ENCODE data around the gene TIFAB. TPM values are rescaled to one million over a fixed set of nuclear protein-coding genes. Genes with fewer than 3 reads are reported as not detected.
A peak's percentile ranks its signal among the peaks of the same experiment; 100 is the strongest.

TIFAB gene
- total and polyA plus RNA-seq, 8 donors, result 0.12 to 0.21 TPM; not detected in 6

DNA sequence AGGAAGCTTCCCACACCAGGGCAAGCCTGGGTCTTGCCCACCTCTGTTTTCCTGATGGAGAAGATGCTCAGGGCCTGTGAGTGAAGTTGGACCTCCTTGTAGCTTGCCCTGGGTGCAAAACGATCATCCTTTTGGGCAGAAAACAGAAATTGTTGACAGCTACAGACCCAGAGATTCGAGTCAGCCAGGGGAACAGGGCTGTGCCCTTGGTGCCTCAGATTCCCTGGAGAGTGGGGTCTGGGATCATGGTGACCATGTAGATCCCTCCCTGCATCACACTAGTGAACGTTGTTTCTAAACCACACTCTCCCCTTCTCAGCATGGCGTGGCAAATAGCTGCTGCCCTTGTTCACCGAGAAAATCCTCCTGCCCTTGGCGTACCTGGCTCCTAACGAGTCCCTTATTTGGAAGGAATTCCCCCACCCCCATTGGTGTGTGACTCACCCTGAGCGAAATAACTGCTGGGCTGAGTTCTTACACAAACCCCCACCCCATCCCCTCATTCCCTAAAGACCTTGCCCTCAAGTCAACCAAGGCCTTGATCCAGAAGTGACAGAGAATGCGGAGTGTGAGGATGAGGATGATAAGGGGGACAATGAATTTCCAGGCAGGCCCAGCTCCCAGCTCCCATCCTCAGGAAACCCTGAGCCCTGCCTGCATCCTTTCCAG, 3.9 kb downstream of the TIFAB start:
- TF ChIP-seq, protein P1, sequence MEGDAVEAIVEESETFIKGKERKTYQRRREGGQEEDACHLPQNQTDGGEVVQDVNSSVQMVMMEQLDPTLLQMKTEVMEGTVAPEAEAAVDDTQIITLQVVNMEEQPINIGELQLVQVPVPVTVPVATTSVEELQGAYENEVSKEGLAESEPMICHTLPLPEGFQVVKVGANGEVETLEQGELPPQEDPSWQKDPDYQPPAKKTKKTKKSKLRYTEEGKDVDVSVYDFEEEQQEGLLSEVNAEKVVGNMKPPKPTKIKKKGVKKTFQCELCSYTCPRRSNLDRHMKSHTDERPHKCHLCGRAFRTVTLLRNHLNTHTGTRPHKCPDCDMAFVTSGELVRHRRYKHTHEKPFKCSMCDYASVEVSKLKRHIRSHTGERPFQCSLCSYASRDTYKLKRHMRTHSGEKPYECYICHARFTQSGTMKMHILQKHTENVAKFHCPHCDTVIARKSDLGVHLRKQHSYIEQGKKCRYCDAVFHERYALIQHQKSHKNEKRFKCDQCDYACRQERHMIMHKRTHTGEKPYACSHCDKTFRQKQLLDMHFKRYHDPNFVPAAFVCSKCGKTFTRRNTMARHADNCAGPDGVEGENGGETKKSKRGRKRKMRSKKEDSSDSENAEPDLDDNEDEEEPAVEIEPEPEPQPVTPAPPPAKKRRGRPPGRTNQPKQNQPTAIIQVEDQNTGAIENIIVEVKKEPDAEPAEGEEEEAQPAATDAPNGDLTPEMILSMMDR (IDR thresholded peaks at IDR 0.05), result no peak
- H3K27ac ChIP-seq, result no peak overlapping the region
- ATAC-seq (no peak), FAIRE-seq (no peak), DNase-seq (no peak)
- H3K9me3 ChIP-seq, result no peaks in the 10 kb centered on the region
- 51 to 59% methylated on average over 9 of the region's 9 CpGs for WGBS, 2 donors
- no peaks in the 10 kb centered on the region for H3K27me3 ChIP-seq
- no peaks in the 10 kb centered on the region for H3K4me1 ChIP-seq
- no peaks in the 10 kb centered on the region for H3K36me3 ChIP-seq
- intact Hi-C loops (cut with DNase I), result no loop called here
- H3K4me3 ChIP-seq, result no peak overlapping the region

DNA sequence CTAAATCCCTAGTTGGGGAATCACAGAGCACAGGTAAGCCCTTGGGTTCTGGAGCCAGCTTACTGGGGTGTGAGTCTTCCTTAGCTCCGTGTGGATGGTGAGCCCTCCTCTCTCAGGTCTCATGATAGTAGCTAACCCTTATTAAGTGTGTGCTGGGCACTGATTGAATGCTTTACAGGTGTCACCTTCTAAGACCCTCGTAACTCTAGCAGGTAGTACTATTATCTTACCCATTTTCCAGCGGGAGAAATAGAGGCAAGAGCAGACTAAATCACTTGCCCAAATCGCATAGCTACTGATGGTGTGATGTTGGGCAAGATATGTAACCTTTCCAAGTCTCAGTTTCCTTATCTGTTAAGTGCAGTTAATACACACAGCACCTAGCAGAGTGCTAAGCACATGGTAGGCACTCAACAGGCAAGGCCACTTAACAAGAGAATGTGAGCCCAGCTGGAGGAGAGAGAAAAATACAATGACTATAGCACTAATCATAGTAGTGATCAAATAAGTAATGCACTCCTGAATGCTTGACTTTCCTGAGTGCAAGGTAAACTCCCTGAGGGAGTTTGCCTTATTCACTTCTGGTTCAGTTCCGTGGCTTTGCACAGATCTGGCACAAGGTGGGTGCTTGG, 4.7 kb downstream of the TIFAB start, which contains the start of gene DCANP1:
TSS of gene DCANP1 (minus strand) at position 51 of the 632 bp plus-strand sequence. CDS start 240 bp downstream, outside the sequence.
- no peak within 1 kb of the TSS for H3K4me3 ChIP-seq
- no peak for ATAC-seq
- H3K27me3 ChIP-seq, result no peaks in the 10 kb centered on the region
- no peaks in the 10 kb centered on the region for H3K9me3 ChIP-seq
- no peaks in the 10 kb centered on the region for H3K4me1 ChIP-seq
- DNase-seq, result no peak
- FAIRE-seq, result no peak
- TF ChIP-seq, protein P1 (IDR thresholded peaks at IDR 0.05), result no peak
- 67 to 79% methylated on average over 5 of the region's 5 CpGs for WGBS, 2 donors
- H3K27ac ChIP-seq, result no peak within 1 kb of the TSS
- intact Hi-C loops (cut with DNase I), result no loop called here
- no peaks in the 10 kb centered on the region for H3K36me3 ChIP-seq

DNA sequence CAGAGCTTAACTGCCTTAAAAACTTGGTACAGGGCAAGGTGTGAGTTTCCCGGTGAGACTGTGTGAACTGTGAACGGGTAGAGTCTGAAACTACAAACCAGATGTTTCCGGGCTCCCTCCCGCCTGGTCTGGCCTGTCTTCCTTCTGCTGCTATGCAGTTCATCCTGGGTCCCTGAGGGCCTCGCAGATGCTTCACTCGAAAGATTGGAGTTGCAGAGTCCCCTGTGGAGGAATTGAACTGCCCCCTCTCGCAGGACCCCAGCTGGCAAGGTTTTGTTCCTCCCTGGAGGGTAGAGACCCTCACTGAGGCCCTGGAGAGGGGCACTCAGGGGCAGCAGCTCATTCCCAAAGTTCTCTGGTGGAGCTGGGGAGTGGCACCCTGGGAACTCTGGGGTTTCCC, 5.5 kb downstream of the TIFAB start:
- Histone ChIP-seq H3K4me1 (no peaks in the 10 kb centered on the region), H3K9me3 (no peaks in the 10 kb centered on the region), H3K27ac (no peak overlapping the region), H3K36me3 (no peaks in the 10 kb centered on the region), H3K27me3 (no peaks in the 10 kb centered on the region), H3K4me3 (no peak overlapping the region)
- DNase-seq (peak in 1 of 6 donors; percentile 2), ATAC-seq (no peak), FAIRE-seq (no peak)
- WGBS, 2 donors, result 67 to 78% methylated on average over 7 of the region's 7 CpGs
- TF ChIP-seq, protein P1 (IDR thresholded peaks at IDR 0.05), result no peak
- intact Hi-C loops (cut with DNase I), result no loop called here

GRCh38 chr5:135446206-135446605, 5.9 kb downstream of the TIFAB start:
- Histone ChIP-seq H3K4me1 (no peaks in the 10 kb centered on the region), H3K4me3 (no peak overlapping the region), H3K27me3 (no peaks in the 10 kb centered on the region), H3K36me3 (no peaks in the 10 kb centered on the region), H3K27ac (no peak overlapping the region), H3K9me3 (no peaks in the 10 kb centered on the region)
- intact Hi-C loops (cut with DNase I), result no loop called here
- TF ChIP-seq, protein P1 (IDR thresholded peaks at IDR 0.05), result no peak
- ATAC-seq (no peak), DNase-seq (peak in 1 of 6 donors; percentile 1), FAIRE-seq (no peak)
- WGBS, 2 donors, result 74 to 86% methylated on average over 9 of the region's 9 CpGs
